GM23338 (cell line): ENCODE data around the gene OXT. TPM values are rescaled to one million over a fixed set of nuclear protein-coding genes. Genes with fewer than 3 reads are reported as not detected.

Experiments used
- ATAC-seq: fragments of 200-7000 bp; cut with Tn5 transposase; 3 replicates; pipeline ENCODE4 v1.9.1; 2020
- DNase-seq: peaks from one replicate; pipeline ENCODE4 v3.0.0-alpha.2; 2015; ENCODE audit warnings: low spot score
- H2AFZ ChIP-seq: fragments of 200-600 bp; sonication (generic); 2 replicates; pipeline ENCODE4 v1.8.0; 2016; ENCODE audit warnings: antibody characterized with exemption, mild to moderate bottlenecking, moderate library complexity
- H3F3A ChIP-seq: fragments of 200-600 bp; sonication (generic); replicated peaks from 2 replicates; pipeline ENCODE4 v1.8.0; 2017; ENCODE audit warnings: antibody characterized with exemption, mixed run types, low read depth
- H3K27ac ChIP-seq: fragments of 200-600 bp; sonication (generic); 2 replicates; pipeline ENCODE4 v1.6.1; 2016; ENCODE audit warnings: low read depth
- H3K27me3 ChIP-seq: fragments of 200-600 bp; sonication (generic); 2 replicates; pipeline ENCODE4 v1.8.0; 2016; ENCODE audit warnings: mild to moderate bottlenecking, mixed run types, moderate library complexity; ENCODE audit not compliant: insufficient read depth
- H3K36me3 ChIP-seq: fragments of 200-600 bp; sonication (generic); 2 replicates; pipeline ENCODE4 v1.8.0; 2016; ENCODE audit warnings: mild to moderate bottlenecking; ENCODE audit not compliant: insufficient read depth
- H3K4me1 ChIP-seq: fragments of 200-600 bp; sonication (generic); 2 replicates; pipeline ENCODE4 v1.8.0; 2016; ENCODE audit warnings: mild to moderate bottlenecking, moderate library complexity; ENCODE audit not compliant: insufficient read depth
- H3K4me2 ChIP-seq: fragments of 200-600 bp; sonication (generic); 2 replicates; pipeline ENCODE4 v1.7.1; 2017; ENCODE audit warnings: mixed run types
- H3K4me3 ChIP-seq: fragments of 200-600 bp; sonication (generic); 2 replicates; pipeline ENCODE4 v1.6.1; 2016; ENCODE audit warnings: mixed run types
- H3K79me2 ChIP-seq: fragments of 200-600 bp; sonication (generic); replicated peaks from 2 replicates; pipeline ENCODE4 v1.8.0; 2017; ENCODE audit warnings: mild to moderate bottlenecking; ENCODE audit not compliant: insufficient read depth
- H3K9me2 ChIP-seq: fragments of 200-600 bp; sonication (generic); 2 replicates; pipeline ENCODE4 v1.8.0; 2017; ENCODE audit not compliant: insufficient read depth
- H4K20me1 ChIP-seq: fragments of 200-600 bp; sonication (generic); replicated peaks from 2 replicates; pipeline ENCODE4 v1.8.0; 2017; ENCODE audit warnings: mild to moderate bottlenecking; ENCODE audit not compliant: insufficient read depth
- H3K27ac Mint-ChIP-seq: 2 replicates; pipeline ENCODE4 v1.8.0; 2020; ENCODE audit warnings: inconsistent platforms, mild to moderate bottlenecking, moderate library complexity, mixed read lengths
- H3K27me3 Mint-ChIP-seq: 3 replicates; pipeline ENCODE4 v1.8.0; 2022; ENCODE audit warnings: low read depth, mild to moderate bottlenecking, moderate library complexity, mixed read lengths, inconsistent platforms; ENCODE audit not compliant: insufficient read depth, poor library complexity
- H3K36me3 Mint-ChIP-seq: 3 replicates; pipeline ENCODE4 v1.8.0; 2021; ENCODE audit warnings: low read depth, mild to moderate bottlenecking, inconsistent platforms, moderate library complexity, mixed read lengths
- H3K4me1 Mint-ChIP-seq: 3 replicates; pipeline ENCODE4 v1.8.0; 2020; ENCODE audit warnings: mild to moderate bottlenecking, inconsistent platforms, mixed read lengths
- H3K4me3 Mint-ChIP-seq: 3 replicates; pipeline ENCODE4 v1.8.0; 2021; ENCODE audit warnings: moderate library complexity, mild to moderate bottlenecking, inconsistent platforms, mixed read lengths
- H3K9me3 Mint-ChIP-seq: 3 replicates; pipeline ENCODE4 v1.8.0; 2020; ENCODE audit warnings: moderate library complexity, mild to moderate bottlenecking, inconsistent platforms, mixed read lengths
- CREB1 ChIP-seq: fragments of 250-450 bp; sonication (Bioruptor Pico); IDR thresholded peaks from 2 replicates; pipeline ENCODE4 v1.5.0; 2020; ENCODE audit warnings: low read depth, mild to moderate bottlenecking, moderate library complexity
- EZH2 ChIP-seq: fragments of 200-600 bp; sonication (generic); IDR thresholded peaks from one replicate; pipeline ENCODE4 v1.8.0; 2017; ENCODE audit warnings: antibody characterized with exemption, mild to moderate bottlenecking, low read depth; ENCODE audit not compliant: unreplicated experiment
- EZH2phosphoT487 ChIP-seq: fragments of 200-600 bp; sonication (generic); IDR thresholded peaks from one replicate; pipeline ENCODE4 v1.8.1; 2018; ENCODE audit warnings: antibody characterized with exemption; ENCODE audit not compliant: unreplicated experiment
- JUNB ChIP-seq: IDR thresholded peaks from one replicate; pipeline ENCODE4 v1.6.1; 2016; ENCODE audit warnings: antibody characterized with exemption; ENCODE audit not compliant: unreplicated experiment
- NANOG ChIP-seq: IDR thresholded peaks from 2 replicates; pipeline ENCODE4 v1.6.1; 2016; ENCODE audit warnings: antibody characterized with exemption, borderline replicate concordance
- POLR2AphosphoS5 ChIP-seq: IDR thresholded peaks from 2 replicates; pipeline ENCODE4 v1.6.1; 2016; ENCODE audit warnings: antibody characterized with exemption, low read depth
- STAT1 ChIP-seq: IDR thresholded peaks from one replicate; pipeline ENCODE4 v1.6.1; 2016; ENCODE audit warnings: antibody characterized with exemption; ENCODE audit not compliant: unreplicated experiment
- ZNF114 ChIP-seq: fragments of 250-450 bp; sonication (Bioruptor Pico); IDR thresholded peaks from 2 replicates; pipeline ENCODE4 v1.5.0; 2020; ENCODE audit warnings: mild to moderate bottlenecking, moderate library complexity
- ZNF331 ChIP-seq: fragments of 250-450 bp; sonication (Bioruptor Pico); IDR thresholded peaks from 2 replicates; pipeline ENCODE4 v1.5.0; 2020; ENCODE audit warnings: low read depth, mild to moderate bottlenecking, moderate library complexity
- polyA plus RNA-seq: library from polyadenylated mRNA; unstranded; fragments of >200 nt; fragmentation: Nextera tagmentation; extraction: Ambion mirVana; gene quantifications from 2 replicates; pipeline ENCODE4 v1.2.1, GENCODE V29; 2016
- total RNA-seq: library from RNA; depleted of rRNA; stranded (reverse); fragments of >200 nt; shearing (Covaris generic); gene quantifications from 2 replicates; pipeline ENCODE4 v1.2.3, GENCODE V29; 2014
- TF ChIP-seq, protein P1 (sequence below): IDR thresholded peaks from one replicate; pipeline ENCODE4 v1.6.1; 2018; ENCODE audit warnings: antibody characterized with exemption; ENCODE audit not compliant: unreplicated experiment
- TF ChIP-seq, protein P2 (sequence below), 2 experiments: fragments of 200-600 bp in 1 of 2; sonication (generic) in 1 of 2; conservative IDR thresholded peaks; 2 replicates each; pipeline versions ENCODE4 v1.5.1 to v1.6.1; 2016 to 2017; ENCODE audit warnings: antibody characterized with exemption in 2 of 2, low read depth in 2 of 2, mild to moderate bottlenecking in 2 of 2, moderate library complexity in 1 of 2
- TF ChIP-seq, protein P3 (sequence below): fragments of 250-450 bp; sonication (Bioruptor Pico); IDR thresholded peaks from 2 replicates; pipeline ENCODE4 v1.5.0; 2020; ENCODE audit warnings: mild to moderate bottlenecking, moderate library complexity
- TF ChIP-seq, protein P4 (sequence below): IDR thresholded peaks from 2 replicates; pipeline ENCODE4 v1.6.1; 2016; ENCODE audit warnings: antibody characterized with exemption

OXT gene
- total and polyA plus RNA-seq, 2 experiments from 2014 or later, result 1.5 TPM; not detected in 1

DNA sequence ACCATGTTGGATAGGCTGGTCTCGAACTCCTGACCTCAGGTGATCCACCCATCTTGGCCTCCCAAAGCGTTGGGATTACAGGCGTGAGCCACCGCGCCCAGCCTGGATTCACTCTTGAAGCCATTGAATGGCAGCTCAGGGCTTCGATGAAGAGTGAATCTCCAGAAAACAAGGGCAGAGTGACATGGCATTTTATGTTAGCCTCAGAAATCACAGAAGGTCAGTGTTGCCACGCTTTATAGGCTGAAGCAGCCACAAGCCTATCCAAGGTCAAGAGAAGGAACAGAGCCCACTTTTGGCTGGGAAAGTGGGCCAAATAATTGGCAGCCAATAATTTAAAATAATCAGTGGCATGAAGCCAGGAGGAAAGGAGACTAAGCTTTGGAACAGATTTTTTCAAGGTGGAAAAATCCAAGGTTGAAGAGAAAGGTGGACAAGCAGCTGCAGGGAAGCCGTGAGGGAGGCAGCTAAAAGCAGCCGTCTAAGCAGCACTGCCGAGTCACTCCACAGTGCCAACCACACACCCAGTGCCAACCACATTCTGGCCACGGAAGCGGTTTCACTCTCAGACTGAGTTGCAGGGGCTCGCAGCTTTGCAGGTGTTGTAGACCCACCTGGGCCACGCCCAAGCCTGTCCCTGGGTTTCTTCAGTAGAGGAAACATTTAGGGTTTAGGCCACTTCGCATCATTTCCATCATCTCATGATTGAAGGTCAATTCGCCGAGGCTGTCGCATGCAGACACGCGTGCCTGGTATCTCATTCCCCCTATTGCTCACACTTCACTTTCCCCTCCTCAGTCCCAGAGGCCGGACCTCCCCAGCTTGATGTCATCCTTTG is 30.5 kb downstream of the OXT start:
- no peak overlapping the region for H3K4me3 ChIP-seq
- Mint-ChIP-seq H3K9me3 (no peaks in the 10 kb centered on the region), H3K27me3 (peaks cover 7% of the 10 kb centered on the region), H3K27ac (0 out of 2 replicates have a peak overlapping the region, but pooled peaks have one; percentile 52), H3K4me1 (peaks cover 8% of the 10 kb centered on the region), H3K4me3 (no peak overlapping the region), H3K36me3 (no peaks in the 10 kb centered on the region)
- TF ChIP-seq STAT1, result no peak
- TF ChIP-seq, protein P1, sequence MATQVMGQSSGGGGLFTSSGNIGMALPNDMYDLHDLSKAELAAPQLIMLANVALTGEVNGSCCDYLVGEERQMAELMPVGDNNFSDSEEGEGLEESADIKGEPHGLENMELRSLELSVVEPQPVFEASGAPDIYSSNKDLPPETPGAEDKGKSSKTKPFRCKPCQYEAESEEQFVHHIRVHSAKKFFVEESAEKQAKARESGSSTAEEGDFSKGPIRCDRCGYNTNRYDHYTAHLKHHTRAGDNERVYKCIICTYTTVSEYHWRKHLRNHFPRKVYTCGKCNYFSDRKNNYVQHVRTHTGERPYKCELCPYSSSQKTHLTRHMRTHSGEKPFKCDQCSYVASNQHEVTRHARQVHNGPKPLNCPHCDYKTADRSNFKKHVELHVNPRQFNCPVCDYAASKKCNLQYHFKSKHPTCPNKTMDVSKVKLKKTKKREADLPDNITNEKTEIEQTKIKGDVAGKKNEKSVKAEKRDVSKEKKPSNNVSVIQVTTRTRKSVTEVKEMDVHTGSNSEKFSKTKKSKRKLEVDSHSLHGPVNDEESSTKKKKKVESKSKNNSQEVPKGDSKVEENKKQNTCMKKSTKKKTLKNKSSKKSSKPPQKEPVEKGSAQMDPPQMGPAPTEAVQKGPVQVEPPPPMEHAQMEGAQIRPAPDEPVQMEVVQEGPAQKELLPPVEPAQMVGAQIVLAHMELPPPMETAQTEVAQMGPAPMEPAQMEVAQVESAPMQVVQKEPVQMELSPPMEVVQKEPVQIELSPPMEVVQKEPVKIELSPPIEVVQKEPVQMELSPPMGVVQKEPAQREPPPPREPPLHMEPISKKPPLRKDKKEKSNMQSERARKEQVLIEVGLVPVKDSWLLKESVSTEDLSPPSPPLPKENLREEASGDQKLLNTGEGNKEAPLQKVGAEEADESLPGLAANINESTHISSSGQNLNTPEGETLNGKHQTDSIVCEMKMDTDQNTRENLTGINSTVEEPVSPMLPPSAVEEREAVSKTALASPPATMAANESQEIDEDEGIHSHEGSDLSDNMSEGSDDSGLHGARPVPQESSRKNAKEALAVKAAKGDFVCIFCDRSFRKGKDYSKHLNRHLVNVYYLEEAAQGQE, result no peak
- no peak for TF ChIP-seq ZNF331
- TF ChIP-seq POLR2AphosphoS5, result no peak
- TF ChIP-seq EZH2, result no peak
- TF ChIP-seq CREB1, result no peak
- no peak for TF ChIP-seq JUNB
- TF ChIP-seq, protein P2, sequence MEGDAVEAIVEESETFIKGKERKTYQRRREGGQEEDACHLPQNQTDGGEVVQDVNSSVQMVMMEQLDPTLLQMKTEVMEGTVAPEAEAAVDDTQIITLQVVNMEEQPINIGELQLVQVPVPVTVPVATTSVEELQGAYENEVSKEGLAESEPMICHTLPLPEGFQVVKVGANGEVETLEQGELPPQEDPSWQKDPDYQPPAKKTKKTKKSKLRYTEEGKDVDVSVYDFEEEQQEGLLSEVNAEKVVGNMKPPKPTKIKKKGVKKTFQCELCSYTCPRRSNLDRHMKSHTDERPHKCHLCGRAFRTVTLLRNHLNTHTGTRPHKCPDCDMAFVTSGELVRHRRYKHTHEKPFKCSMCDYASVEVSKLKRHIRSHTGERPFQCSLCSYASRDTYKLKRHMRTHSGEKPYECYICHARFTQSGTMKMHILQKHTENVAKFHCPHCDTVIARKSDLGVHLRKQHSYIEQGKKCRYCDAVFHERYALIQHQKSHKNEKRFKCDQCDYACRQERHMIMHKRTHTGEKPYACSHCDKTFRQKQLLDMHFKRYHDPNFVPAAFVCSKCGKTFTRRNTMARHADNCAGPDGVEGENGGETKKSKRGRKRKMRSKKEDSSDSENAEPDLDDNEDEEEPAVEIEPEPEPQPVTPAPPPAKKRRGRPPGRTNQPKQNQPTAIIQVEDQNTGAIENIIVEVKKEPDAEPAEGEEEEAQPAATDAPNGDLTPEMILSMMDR (conservative IDR thresholded peaks at IDR 0.05; ENCODE audit: low read depth in 2 of 2), result no peak
- TF ChIP-seq ZNF114 (CRISPR knock-in tag), result no peak
- no peak for TF ChIP-seq NANOG
- TF ChIP-seq, protein P3, sequence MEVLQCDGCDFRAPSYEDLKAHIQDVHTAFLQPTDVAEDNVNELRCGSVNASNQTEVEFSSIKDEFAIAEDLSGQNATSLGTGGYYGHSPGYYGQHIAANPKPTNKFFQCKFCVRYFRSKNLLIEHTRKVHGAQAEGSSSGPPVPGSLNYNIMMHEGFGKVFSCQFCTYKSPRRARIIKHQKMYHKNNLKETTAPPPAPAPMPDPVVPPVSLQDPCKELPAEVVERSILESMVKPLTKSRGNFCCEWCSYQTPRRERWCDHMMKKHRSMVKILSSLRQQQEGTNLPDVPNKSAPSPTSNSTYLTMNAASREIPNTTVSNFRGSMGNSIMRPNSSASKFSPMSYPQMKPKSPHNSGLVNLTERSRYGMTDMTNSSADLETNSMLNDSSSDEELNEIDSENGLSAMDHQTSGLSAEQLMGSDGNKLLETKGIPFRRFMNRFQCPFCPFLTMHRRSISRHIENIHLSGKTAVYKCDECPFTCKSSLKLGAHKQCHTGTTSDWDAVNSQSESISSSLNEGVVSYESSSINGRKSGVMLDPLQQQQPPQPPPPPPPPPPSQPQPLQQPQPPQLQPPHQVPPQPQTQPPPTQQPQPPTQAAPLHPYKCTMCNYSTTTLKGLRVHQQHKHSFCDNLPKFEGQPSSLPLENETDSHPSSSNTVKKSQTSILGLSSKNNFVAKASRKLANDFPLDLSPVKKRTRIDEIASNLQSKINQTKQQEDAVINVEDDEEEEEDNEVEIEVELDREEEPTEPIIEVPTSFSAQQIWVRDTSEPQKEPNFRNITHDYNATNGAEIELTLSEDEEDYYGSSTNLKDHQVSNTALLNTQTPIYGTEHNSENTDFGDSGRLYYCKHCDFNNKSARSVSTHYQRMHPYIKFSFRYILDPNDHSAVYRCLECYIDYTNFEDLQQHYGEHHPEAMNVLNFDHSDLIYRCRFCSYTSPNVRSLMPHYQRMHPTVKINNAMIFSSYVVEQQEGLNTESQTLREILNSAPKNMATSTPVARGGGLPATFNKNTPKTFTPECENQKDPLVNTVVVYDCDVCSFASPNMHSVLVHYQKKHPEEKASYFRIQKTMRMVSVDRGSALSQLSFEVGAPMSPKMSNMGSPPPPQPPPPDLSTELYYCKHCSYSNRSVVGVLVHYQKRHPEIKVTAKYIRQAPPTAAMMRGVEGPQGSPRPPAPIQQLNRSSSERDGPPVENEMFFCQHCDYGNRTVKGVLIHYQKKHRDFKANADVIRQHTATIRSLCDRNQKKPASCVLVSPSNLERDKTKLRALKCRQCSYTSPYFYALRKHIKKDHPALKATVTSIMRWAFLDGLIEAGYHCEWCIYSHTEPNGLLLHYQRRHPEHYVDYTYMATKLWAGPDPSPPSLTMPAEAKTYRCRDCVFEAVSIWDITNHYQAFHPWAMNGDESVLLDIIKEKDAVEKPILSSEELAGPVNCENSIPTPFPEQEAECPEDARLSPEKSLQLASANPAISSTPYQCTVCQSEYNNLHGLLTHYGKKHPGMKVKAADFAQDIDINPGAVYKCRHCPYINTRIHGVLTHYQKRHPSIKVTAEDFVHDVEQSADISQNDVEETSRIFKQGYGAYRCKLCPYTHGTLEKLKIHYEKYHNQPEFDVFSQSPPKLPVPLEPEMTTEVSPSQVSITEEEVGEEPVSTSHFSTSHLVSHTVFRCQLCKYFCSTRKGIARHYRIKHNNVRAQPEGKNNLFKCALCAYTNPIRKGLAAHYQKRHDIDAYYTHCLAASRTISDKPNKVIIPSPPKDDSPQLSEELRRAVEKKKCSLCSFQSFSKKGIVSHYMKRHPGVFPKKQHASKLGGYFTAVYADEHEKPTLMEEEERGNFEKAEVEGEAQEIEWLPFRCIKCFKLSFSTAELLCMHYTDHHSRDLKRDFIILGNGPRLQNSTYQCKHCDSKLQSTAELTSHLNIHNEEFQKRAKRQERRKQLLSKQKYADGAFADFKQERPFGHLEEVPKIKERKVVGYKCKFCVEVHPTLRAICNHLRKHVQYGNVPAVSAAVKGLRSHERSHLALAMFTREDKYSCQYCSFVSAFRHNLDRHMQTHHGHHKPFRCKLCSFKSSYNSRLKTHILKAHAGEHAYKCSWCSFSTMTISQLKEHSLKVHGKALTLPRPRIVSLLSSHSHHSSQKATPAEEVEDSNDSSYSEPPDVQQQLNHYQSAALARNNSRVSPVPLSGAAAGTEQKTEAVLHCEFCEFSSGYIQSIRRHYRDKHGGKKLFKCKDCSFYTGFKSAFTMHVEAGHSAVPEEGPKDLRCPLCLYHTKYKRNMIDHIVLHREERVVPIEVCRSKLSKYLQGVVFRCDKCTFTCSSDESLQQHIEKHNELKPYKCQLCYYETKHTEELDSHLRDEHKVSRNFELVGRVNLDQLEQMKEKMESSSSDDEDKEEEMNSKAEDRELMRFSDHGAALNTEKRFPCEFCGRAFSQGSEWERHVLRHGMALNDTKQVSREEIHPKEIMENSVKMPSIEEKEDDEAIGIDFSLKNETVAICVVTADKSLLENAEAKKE (CRISPR knock-in tag), result no peak
- TF ChIP-seq EZH2phosphoT487, result no peak
- TF ChIP-seq, protein P4, sequence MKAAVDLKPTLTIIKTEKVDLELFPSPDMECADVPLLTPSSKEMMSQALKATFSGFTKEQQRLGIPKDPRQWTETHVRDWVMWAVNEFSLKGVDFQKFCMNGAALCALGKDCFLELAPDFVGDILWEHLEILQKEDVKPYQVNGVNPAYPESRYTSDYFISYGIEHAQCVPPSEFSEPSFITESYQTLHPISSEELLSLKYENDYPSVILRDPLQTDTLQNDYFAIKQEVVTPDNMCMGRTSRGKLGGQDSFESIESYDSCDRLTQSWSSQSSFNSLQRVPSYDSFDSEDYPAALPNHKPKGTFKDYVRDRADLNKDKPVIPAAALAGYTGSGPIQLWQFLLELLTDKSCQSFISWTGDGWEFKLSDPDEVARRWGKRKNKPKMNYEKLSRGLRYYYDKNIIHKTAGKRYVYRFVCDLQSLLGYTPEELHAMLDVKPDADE, result no peak
- DNase-seq, result no peak
- no peaks in the 10 kb centered on the region for H3K27me3 ChIP-seq
- no peak overlapping the region for H3K27ac ChIP-seq
- no peak overlapping the region for H3K4me2 ChIP-seq
- H2AFZ ChIP-seq, result no peak overlapping the region
- no peaks in the 10 kb centered on the region for H3K9me2 ChIP-seq
- H3K79me2 ChIP-seq, result no peaks in the 10 kb centered on the region
- no peaks in the 10 kb centered on the region for H4K20me1 ChIP-seq
- H3K4me1 ChIP-seq, result no peaks in the 10 kb centered on the region
- H3F3A ChIP-seq, result no peaks in the 10 kb centered on the region
- ATAC-seq, result no peak
- no peaks in the 10 kb centered on the region for H3K36me3 ChIP-seq
